SK-N-MC (cell line): Measurements from ENCODE around the gene ZNF79.

Experiments used
- EZH2 ChIP-seq: fragments of 200-600 bp; sonication (generic); IDR thresholded peaks from one replicate; pipeline ENCODE4 v1.6.1; 2017; ENCODE audit warnings: antibody characterized with exemption
- FOXP2 ChIP-seq: optimal IDR thresholded peaks from 2 replicates; pipeline ENCODE3; 2011; ENCODE audit warnings: mild to moderate bottlenecking, moderate library complexity; ENCODE audit not compliant: insufficient read depth; ENCODE audit errors: extremely low read length, control extremely low read depth
- POLR2AphosphoS5 ChIP-seq: IDR thresholded peaks from 2 replicates; pipeline ENCODE4 v1.6.1; 2012; ENCODE audit warnings: mild to moderate bottlenecking, low read depth, low read length, borderline replicate concordance

DNA sequence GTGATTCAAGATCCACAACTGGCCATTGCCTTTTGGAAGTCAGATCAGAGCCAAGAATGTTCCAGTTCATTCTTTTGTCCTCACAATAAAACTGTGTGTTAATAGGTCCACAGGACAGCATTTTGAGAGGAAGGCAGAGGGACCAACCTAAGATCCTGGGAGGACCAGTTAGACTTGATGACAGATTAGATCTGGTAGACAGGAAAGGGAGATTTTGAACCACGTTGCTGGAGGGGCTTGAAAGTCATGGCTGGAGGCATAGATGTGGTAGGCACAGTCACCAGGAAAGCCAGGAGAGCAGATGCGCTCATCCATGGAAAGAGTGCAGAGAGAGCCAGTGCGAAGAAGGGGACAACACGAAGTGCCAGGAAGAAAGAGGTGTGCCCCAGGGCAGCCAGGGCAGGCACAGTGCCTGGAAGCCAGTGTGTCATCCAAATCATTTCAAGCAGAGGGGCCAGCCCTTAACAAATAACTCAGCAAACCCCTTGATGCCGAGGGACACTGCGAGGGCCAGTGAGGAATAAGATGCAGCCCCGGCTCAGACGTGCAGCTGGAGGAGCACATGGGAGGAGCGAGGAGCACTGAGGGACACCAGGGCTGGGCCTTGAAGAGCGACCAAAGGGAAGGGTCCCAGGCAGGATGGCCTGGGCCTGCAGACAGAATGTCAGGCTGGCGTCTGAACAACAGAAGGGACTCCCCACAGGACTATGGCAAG lies 40.0 kb upstream of the ZNF79 start:
- no peak for TF ChIP-seq POLR2AphosphoS5
- TF ChIP-seq EZH2: no peak
- TF ChIP-seq FOXP2: no peak
